Vagina (tissue), 2 donors: ENCODE results near the gene KIAA1671. TPM values are rescaled to one million over a fixed set of nuclear protein-coding genes. Genes with fewer than 3 reads are reported as not detected.

Experiments
- DNase-seq, 2 donors: peaks; one replicate each; pipeline ENCODE4 v3.0.0-alpha.2; 2017; ENCODE audit errors: extremely low spot score in 2 of 2
- H3K27ac ChIP-seq: fragments of 200-600 bp; sonication (generic); one replicate; pipeline ENCODE4 v1.5.1; 2019
- H3K27me3 ChIP-seq: fragments of 200-600 bp; sonication (generic); one replicate; pipeline ENCODE4 v1.5.1; 2019
- H3K36me3 ChIP-seq, 2 donors: fragments of 200-600 bp; sonication (generic); one replicate each; pipeline ENCODE4 v1.5.1; 2017 to 2019
- H3K4me1 ChIP-seq: fragments of 200-600 bp; sonication (generic); one replicate; pipeline ENCODE4 v1.5.1; 2019
- H3K4me3 ChIP-seq, 2 donors: fragments of 200-600 bp; sonication (generic); 1 replicate in 1 of 2; 2 replicates in 1 of 2; pipeline ENCODE4 v1.5.1; 2016 to 2019
- H3K9me3 ChIP-seq: fragments of 200-600 bp; sonication (generic); one replicate; pipeline ENCODE4 v1.5.1; 2019
- POLR2A ChIP-seq, 2 donors: fragments of 450-650 bp; IDR thresholded peaks; one replicate each; pipeline ENCODE4 v1.6.1; 2017; ENCODE audit warnings: antibody characterized with exemption in 2 of 2, mild to moderate bottlenecking in 2 of 2, moderate library complexity in 2 of 2
- POLR2AphosphoS5 ChIP-seq, 2 donors: sonication (generic); formaldehyde crosslinking; IDR thresholded peaks; one replicate each; pipeline ENCODE4 v1.9.0; 2017; ENCODE audit warnings: antibody characterized with exemption in 2 of 2, mild to moderate bottlenecking in 2 of 2, low read depth in 1 of 2; ENCODE audit not compliant: insufficient read depth in 1 of 2
- intact Hi-C: fragments of 100-400 bp; cut with DNase I; formaldehyde crosslinking; loops from one replicate; pipeline ENCODE4 v1.15.1; 2023
- total RNA-seq: library from RNA; depleted of rRNA; stranded (reverse); fragments of >200 nt; gene quantifications from one replicate; pipeline ENCODE4 v1.2.3, GENCODE V29; 2016
- TF ChIP-seq, protein P1 (sequence below), 3 experiments: fragments of 450-650 bp in 2 of 3; fragments of 200-600 bp in 1 of 3; sonication (generic) in 1 of 3; IDR thresholded peaks; one replicate each; pipeline ENCODE4 v1.5.1; 2017 to 2019; ENCODE audit warnings: antibody characterized with exemption in 3 of 3, mild to moderate bottlenecking in 2 of 3, moderate library complexity in 2 of 3

Gene KIAA1671
- total RNA-seq, 1 donor from 2014 or later: 54.0 TPM

- no peak for DNase-seq
- H3K9me3 ChIP-seq: no peaks in the 10 kb centered on the region
- no peak overlapping the region for H3K4me3 ChIP-seq
- no peaks in the 10 kb centered on the region for H3K27me3 ChIP-seq
- TF ChIP-seq, protein P1, sequence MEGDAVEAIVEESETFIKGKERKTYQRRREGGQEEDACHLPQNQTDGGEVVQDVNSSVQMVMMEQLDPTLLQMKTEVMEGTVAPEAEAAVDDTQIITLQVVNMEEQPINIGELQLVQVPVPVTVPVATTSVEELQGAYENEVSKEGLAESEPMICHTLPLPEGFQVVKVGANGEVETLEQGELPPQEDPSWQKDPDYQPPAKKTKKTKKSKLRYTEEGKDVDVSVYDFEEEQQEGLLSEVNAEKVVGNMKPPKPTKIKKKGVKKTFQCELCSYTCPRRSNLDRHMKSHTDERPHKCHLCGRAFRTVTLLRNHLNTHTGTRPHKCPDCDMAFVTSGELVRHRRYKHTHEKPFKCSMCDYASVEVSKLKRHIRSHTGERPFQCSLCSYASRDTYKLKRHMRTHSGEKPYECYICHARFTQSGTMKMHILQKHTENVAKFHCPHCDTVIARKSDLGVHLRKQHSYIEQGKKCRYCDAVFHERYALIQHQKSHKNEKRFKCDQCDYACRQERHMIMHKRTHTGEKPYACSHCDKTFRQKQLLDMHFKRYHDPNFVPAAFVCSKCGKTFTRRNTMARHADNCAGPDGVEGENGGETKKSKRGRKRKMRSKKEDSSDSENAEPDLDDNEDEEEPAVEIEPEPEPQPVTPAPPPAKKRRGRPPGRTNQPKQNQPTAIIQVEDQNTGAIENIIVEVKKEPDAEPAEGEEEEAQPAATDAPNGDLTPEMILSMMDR (IDR thresholded peaks at IDR 0.05): no peak
- TF ChIP-seq POLR2A (IDR thresholded peaks at IDR 0.05) (no peak), POLR2AphosphoS5 (IDR thresholded peaks at IDR 0.05; ENCODE audit: insufficient read depth in 1 of 2, low read depth in 1 of 2) (no peak)
- H3K36me3 ChIP-seq: no peaks in the 10 kb centered on the region
- H3K4me1 ChIP-seq: no peaks in the 10 kb centered on the region
- no peak overlapping the region for H3K27ac ChIP-seq
- intact Hi-C loops: no loop called here
Measured at GRCh38 chr22:25080855-25081254, 128.3 kb downstream of the KIAA1671 start.

GRCh38 chr22:25081409-25081824 is 128.9 kb downstream of the KIAA1671 start:
- H3K4me3 ChIP-seq: no peak overlapping the region
- TF ChIP-seq POLR2A (IDR thresholded peaks at IDR 0.05) (no peak), POLR2AphosphoS5 (IDR thresholded peaks at IDR 0.05; ENCODE audit: insufficient read depth in 1 of 2, low read depth in 1 of 2) (no peak)
- TF ChIP-seq, protein P1 (IDR thresholded peaks at IDR 0.05): no peak
- intact Hi-C loops: no loop called here

GRCh38 chr22:25082096-25082495 is 129.6 kb downstream of the KIAA1671 start:
- no peak overlapping the region for H3K4me3 ChIP-seq
- H3K27ac ChIP-seq: no peak overlapping the region
- TF ChIP-seq POLR2A (IDR thresholded peaks at IDR 0.05): no peak
- TF ChIP-seq POLR2AphosphoS5 (IDR thresholded peaks at IDR 0.05; ENCODE audit: insufficient read depth in 1 of 2, low read depth in 1 of 2): no peak
- TF ChIP-seq, protein P1 (IDR thresholded peaks at IDR 0.05): no peak
- H3K27me3 ChIP-seq: no peaks in the 10 kb centered on the region
- DNase-seq: no peak
- H3K36me3 ChIP-seq: no peaks in the 10 kb centered on the region
- H3K9me3 ChIP-seq: no peaks in the 10 kb centered on the region
- intact Hi-C loops: no loop called here
- H3K4me1 ChIP-seq: no peaks in the 10 kb centered on the region

More at GRCh38 chr22:25081409-25081824, 128.9 kb downstream of the KIAA1671 start:
- H3K36me3 ChIP-seq: no peaks in the 10 kb centered on the region
- H3K27me3 ChIP-seq: no peaks in the 10 kb centered on the region
- H3K27ac ChIP-seq: no peak overlapping the region
- no peaks in the 10 kb centered on the region for H3K4me1 ChIP-seq
- H3K9me3 ChIP-seq: no peaks in the 10 kb centered on the region
- DNase-seq: no peak

DNA sequence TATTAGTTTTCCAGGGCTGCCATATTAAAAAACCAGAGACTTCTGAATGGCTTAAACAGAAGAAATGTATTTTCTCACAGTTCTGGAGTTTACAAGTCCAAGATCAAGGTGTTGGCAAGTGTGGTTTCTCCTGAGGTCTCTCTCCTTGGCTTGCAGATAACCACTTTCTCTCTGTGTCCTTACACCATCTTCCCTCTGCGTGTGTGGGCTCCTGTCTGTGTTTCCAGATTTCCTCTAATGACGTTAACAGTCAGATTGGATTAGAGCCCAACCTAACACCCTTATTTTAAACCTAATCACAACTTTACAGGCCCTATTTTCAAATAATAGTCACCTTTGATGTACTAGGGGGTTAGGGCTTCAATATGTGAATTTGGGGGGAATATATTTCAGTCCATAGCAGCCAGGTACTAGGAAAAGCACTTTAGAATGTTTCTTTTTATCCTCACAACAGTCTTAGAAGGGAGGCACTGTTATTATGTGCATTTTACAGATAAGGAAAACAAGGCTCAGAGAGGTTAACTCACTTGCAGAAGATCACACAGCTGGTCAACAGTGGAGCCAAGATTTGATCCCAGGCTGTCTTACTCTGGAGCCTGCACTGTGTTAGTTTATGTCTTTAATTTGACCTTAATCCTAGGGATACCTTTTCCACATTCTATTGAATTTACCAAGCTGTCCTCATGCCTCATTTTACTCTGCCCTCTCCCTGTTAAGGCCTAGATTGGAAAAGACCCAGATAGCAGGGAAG is 130.7 kb downstream of the KIAA1671 start:
- no peaks in the 10 kb centered on the region for H3K36me3 ChIP-seq
- intact Hi-C loops: no loop called here
- no peaks in the 10 kb centered on the region for H3K4me1 ChIP-seq
- DNase-seq: no peak
- H3K9me3 ChIP-seq: no peaks in the 10 kb centered on the region
- H3K27me3 ChIP-seq: no peaks in the 10 kb centered on the region
- TF ChIP-seq, protein P1 (IDR thresholded peaks at IDR 0.05): no peak
- TF ChIP-seq POLR2AphosphoS5 (IDR thresholded peaks at IDR 0.05; ENCODE audit: insufficient read depth in 1 of 2, low read depth in 1 of 2) (no peak), POLR2A (IDR thresholded peaks at IDR 0.05) (no peak)
- H3K4me3 ChIP-seq: no peak overlapping the region
- no peak overlapping the region for H3K27ac ChIP-seq

GRCh38 chr22:25083807-25084200 is 131.3 kb downstream of the KIAA1671 start:
- Histone ChIP-seq H3K27ac (no peak overlapping the region), H3K27me3 (no peaks in the 10 kb centered on the region), H3K9me3 (no peaks in the 10 kb centered on the region), H3K36me3 (no peaks in the 10 kb centered on the region), H3K4me1 (no peaks in the 10 kb centered on the region), H3K4me3 (no peak overlapping the region)
- intact Hi-C loops: no loop called here
- no peak for TF ChIP-seq POLR2AphosphoS5 (IDR thresholded peaks at IDR 0.05; ENCODE audit: insufficient read depth in 1 of 2, low read depth in 1 of 2)
- DNase-seq: no peak
